Uterus (tissue), 4 donors: ENCODE measurements around the gene TMEM72. TPM values are rescaled to one million over a fixed set of nuclear protein-coding genes. Genes with fewer than 3 reads are reported as not detected.

Experiments used
- DNase-seq, 2 donors: peaks; one replicate each; pipeline ENCODE4 v3.0.0-alpha.2; 2019 to 2020
- H3K27ac ChIP-seq, 2 donors: fragments of 200-600 bp; sonication (generic); 1 replicate in 1 of 2; 2 replicates in 1 of 2; pipeline ENCODE4 v1.5.1; 2016 to 2018
- H3K27me3 ChIP-seq, 2 donors: fragments of 200-600 bp; sonication (generic); one replicate each; pipeline ENCODE4 v1.5.1; 2018 to 2019; ENCODE audit warnings: control low read depth in 1 of 2
- H3K36me3 ChIP-seq, 2 donors: fragments of 200-600 bp; sonication (generic); one replicate each; pipeline ENCODE4 v1.5.1; 2019; ENCODE audit warnings: control low read depth in 1 of 2
- H3K4me1 ChIP-seq, 2 donors: fragments of 200-600 bp; sonication (generic); one replicate each; pipeline ENCODE4 v1.5.1; 2018 to 2019; ENCODE audit warnings: control low read depth in 1 of 2
- H3K4me3 ChIP-seq, 2 donors: fragments of 200-600 bp; sonication (generic); 1 replicate in 1 of 2; 2 replicates in 1 of 2; pipeline ENCODE4 v1.5.1; 2018 to 2019; ENCODE audit warnings: mild to moderate bottlenecking in 1 of 2
- H3K9me3 ChIP-seq, 2 donors: fragments of 200-600 bp; sonication (generic); one replicate each; pipeline ENCODE4 v1.5.1; 2019; ENCODE audit warnings: control low read depth in 1 of 2
- POLR2A ChIP-seq, 2 donors: fragments of 450-650 bp; IDR thresholded peaks; one replicate each; pipeline ENCODE4 v1.6.1; 2016; ENCODE audit warnings: antibody characterized with exemption in 2 of 2, mild to moderate bottlenecking in 1 of 2, moderate library complexity in 1 of 2
- intact Hi-C: fragments of 100-400 bp; cut with DNase I; formaldehyde crosslinking; loops from one replicate; pipeline ENCODE4 v1.15.1; 2023; ENCODE audit warnings: low total_unique reads
- total RNA-seq, 4 donors: library from RNA; depleted of rRNA in 3 of 4; stranded (reverse); fragments of >200 nt in 3 of 4; gene quantifications; one replicate each; pipeline versions ENCODE4 v1.1.0 to v1.2.4, GENCODE V29; 2014 to 2023
- TF ChIP-seq, protein P1 (sequence below), 4 experiments: fragments of 200-600 bp in 2 of 4; fragments of 450-650 bp in 2 of 4; sonication (generic) in 2 of 4; IDR thresholded peaks; one replicate each; pipeline ENCODE4 v1.5.1; 2016 to 2019; ENCODE audit warnings: antibody characterized with exemption in 4 of 4, mild to moderate bottlenecking in 2 of 4, moderate library complexity in 1 of 4
- donor health status: DM: yes; HTN: yes; CAD: no.

The TMEM72 gene
- total RNA-seq, 4 donors from 2014 or later, result 0.69 TPM; not detected in 3

DNA sequence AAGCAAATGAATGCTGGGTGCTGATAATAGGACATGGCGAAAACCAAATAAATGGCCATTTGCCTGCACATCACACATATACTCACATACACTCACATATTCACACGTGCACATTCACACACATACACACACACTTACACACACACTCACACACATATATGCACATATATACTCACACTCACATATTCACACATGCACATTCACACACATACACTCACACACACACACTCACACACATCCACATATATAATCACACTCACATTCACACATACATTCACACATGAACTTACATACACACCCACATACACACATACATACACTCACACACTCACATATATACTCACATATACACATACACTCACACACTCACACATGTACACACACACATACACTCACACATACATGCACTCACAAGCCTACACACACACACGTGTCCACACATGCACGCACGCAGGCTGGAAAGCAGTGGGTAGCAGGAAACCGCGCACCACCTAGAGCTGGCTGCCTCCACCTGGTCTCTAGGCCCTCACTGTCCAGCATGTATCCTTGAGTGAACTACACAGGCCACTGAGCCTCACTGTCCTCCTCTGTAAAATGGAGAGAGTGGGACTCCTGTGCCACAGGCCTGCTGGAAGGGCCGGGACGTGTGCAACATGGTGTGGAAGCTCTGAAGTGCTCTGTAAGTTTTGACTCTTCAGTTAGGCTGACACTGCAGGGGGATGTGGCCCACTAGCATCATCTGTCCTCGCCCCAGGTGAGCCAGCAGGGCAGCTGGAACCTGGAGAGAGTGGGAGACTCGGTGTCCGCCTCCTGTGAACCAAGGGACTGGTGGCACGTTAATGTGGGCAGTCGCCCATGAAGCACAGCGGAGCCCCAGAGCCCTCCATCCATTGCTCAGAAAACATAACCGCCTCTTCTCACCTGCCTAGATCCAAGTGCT, 14.9 kb downstream of the TMEM72 start:
- no peak for TF ChIP-seq POLR2A (IDR thresholded peaks at IDR 0.05)
- TF ChIP-seq, protein P1, sequence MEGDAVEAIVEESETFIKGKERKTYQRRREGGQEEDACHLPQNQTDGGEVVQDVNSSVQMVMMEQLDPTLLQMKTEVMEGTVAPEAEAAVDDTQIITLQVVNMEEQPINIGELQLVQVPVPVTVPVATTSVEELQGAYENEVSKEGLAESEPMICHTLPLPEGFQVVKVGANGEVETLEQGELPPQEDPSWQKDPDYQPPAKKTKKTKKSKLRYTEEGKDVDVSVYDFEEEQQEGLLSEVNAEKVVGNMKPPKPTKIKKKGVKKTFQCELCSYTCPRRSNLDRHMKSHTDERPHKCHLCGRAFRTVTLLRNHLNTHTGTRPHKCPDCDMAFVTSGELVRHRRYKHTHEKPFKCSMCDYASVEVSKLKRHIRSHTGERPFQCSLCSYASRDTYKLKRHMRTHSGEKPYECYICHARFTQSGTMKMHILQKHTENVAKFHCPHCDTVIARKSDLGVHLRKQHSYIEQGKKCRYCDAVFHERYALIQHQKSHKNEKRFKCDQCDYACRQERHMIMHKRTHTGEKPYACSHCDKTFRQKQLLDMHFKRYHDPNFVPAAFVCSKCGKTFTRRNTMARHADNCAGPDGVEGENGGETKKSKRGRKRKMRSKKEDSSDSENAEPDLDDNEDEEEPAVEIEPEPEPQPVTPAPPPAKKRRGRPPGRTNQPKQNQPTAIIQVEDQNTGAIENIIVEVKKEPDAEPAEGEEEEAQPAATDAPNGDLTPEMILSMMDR (IDR thresholded peaks at IDR 0.05), result no peak
- no peaks in the 10 kb centered on the region for H3K27me3 ChIP-seq
- no peak overlapping the region for H3K4me3 ChIP-seq
- H3K4me1 ChIP-seq, result no peaks in the 10 kb centered on the region
- no peak overlapping the region for H3K27ac ChIP-seq
- DNase-seq, result no peak
- no peaks in the 10 kb centered on the region for H3K9me3 ChIP-seq
- H3K36me3 ChIP-seq, result no peaks in the 10 kb centered on the region
- intact Hi-C loops, result no loop called here

DNA sequence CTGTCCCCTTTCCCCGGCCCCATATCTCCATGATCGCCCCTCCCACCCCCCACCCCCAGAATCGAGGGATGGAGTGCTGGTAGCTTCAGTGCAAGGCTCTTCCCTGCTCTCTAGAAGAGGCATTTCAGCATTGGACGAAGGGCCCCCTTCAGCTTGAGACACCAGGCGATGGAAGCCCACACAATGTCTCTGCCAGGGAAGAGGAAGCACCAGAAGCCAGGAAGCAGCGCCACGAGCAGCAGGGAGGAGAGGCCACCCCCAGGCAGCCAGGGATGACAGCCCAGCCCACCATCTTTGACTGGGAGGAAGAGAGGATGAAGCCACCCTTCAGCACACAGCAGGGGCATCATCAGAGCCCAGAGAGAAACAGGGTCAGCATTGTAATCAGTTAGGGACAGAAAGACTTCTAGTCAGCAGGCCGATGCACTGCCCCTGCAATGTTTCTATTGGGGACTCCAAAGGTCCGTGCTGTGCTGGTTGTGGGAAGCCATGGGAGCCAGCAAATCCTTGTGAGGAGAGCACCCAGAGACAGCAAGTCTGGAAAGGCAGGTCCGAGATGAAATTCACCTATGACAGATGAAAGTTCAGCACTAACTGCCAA, 15.7 kb downstream of the TMEM72 start:
- Histone ChIP-seq H3K4me1 (no peaks in the 10 kb centered on the region), H3K27me3 (no peaks in the 10 kb centered on the region), H3K9me3 (no peaks in the 10 kb centered on the region), H3K4me3 (no peak overlapping the region), H3K36me3 (no peaks in the 10 kb centered on the region), H3K27ac (no peak overlapping the region)
- TF ChIP-seq POLR2A (IDR thresholded peaks at IDR 0.05), result no peak
- TF ChIP-seq, protein P1 (IDR thresholded peaks at IDR 0.05), result no peak
- no peak for DNase-seq
- intact Hi-C loops, result no loop called here

DNA sequence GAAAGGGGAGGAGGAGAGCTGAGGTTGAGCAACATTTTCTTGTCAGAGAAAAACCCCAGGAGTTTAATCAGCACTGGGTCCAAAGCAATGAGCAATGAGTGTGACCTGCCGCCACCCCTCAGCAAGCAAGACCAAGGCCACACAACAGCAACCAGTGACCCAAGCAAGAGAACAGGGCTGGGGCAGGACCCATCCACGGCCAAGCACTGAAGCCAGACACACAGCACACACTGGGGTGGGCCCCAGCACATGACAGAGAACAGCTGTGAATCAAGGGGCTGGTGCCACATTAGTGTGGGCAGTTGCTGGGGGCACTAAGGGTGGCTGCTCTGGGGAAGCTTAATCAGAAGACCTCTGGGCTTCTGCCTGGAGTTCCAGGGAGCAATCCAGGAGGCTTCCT, 16.2 kb downstream of the TMEM72 start:
- Histone ChIP-seq H3K4me3 (no peak overlapping the region), H3K9me3 (no peaks in the 10 kb centered on the region), H3K4me1 (no peaks in the 10 kb centered on the region), H3K36me3 (no peaks in the 10 kb centered on the region), H3K27ac (no peak overlapping the region), H3K27me3 (no peaks in the 10 kb centered on the region)
- TF ChIP-seq, protein P1 (IDR thresholded peaks at IDR 0.05), result no peak
- no peak for TF ChIP-seq POLR2A (IDR thresholded peaks at IDR 0.05)
- intact Hi-C loops, result no loop called here
- no peak for DNase-seq

- H3K27me3 ChIP-seq, result no peaks in the 10 kb centered on the region
- no peak overlapping the region for H3K27ac ChIP-seq
- H3K9me3 ChIP-seq, result no peaks in the 10 kb centered on the region
- no peaks in the 10 kb centered on the region for H3K36me3 ChIP-seq
- H3K4me3 ChIP-seq, result no peak overlapping the region
- intact Hi-C loops, result no loop called here
- TF ChIP-seq POLR2A (IDR thresholded peaks at IDR 0.05), result no peak
- TF ChIP-seq, protein P1 (IDR thresholded peaks at IDR 0.05), result no peak
- H3K4me1 ChIP-seq, result no peaks in the 10 kb centered on the region
- no peak for DNase-seq
Measured at GRCh38 chr10:44928462-44928861, 17.3 kb downstream of the TMEM72 start.
